ENCODE measurements around the gene DCAF17.

Gene DCAF17

DNA sequence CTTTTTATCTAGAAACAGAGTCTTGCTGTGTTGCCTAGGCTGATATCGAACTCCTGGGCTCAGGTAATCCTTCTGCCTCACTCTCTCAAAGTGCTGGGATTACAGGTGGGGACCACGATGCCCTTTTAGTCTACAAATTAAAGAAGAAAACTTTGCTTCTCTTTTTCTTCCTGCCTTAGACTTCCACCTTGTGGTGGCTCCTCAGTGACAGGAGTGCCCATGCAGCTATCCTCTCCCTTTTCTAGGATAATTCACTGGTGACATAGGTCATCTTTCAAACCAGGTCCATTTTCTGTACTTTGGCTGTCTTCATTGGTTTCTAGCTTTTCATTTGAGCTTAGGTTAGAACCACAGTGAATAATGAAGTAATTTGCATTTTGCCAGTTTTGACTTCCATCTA, 13.6 kb downstream of the DCAF17 start:
- H2AFZ ChIP-seq (ENCODE audit: low read depth, low read length) = no peak overlapping the region
- H3K4me1 ChIP-seq (ENCODE audit: insufficient read depth, low read length) = no peaks in the 10 kb centered on the region
- peaks cover 53% of the 10 kb centered on the region for H3K36me3 ChIP-seq (ENCODE audit: insufficient read depth, low read length)
- H3K4me3 ChIP-seq (ENCODE audit: low read length) = no peak overlapping the region
- H3K27me3 ChIP-seq (ENCODE audit: insufficient read depth, low read length) = no peaks in the 10 kb centered on the region
- H3K9me3 ChIP-seq (ENCODE audit: low read length) = no peaks in the 10 kb centered on the region

GRCh38 chr2:171451074-171451473, 17.0 kb downstream of the DCAF17 start:
- peaks cover 54% of the 10 kb centered on the region for H3K36me3 ChIP-seq (ENCODE audit: insufficient read depth, low read length)
- no peak overlapping the region for H3K4me3 ChIP-seq (ENCODE audit: low read length)
- no peaks in the 10 kb centered on the region for H3K27me3 ChIP-seq (ENCODE audit: insufficient read depth, low read length)
- no peak overlapping the region for H2AFZ ChIP-seq (ENCODE audit: low read depth, low read length)
- peaks cover 4% of the 10 kb centered on the region for H3K9me3 ChIP-seq (ENCODE audit: low read length)
- H3K4me1 ChIP-seq (ENCODE audit: insufficient read depth, low read length) = no peaks in the 10 kb centered on the region

- Histone ChIP-seq H3K27me3 (ENCODE audit: insufficient read depth, low read length) (no peaks in the 10 kb centered on the region), H3K36me3 (ENCODE audit: insufficient read depth, low read length) (peaks cover 50% of the 10 kb centered on the region), H3K4me1 (ENCODE audit: insufficient read depth, low read length) (no peaks in the 10 kb centered on the region), H2AFZ (ENCODE audit: low read depth, low read length) (no peak overlapping the region), H3K9me3 (ENCODE audit: low read length) (peaks cover 4% of the 10 kb centered on the region), H3K4me3 (ENCODE audit: low read length) (no peak overlapping the region)
Measured at GRCh38 chr2:171452773-171453172, 18.7 kb downstream of the DCAF17 start.

DNA sequence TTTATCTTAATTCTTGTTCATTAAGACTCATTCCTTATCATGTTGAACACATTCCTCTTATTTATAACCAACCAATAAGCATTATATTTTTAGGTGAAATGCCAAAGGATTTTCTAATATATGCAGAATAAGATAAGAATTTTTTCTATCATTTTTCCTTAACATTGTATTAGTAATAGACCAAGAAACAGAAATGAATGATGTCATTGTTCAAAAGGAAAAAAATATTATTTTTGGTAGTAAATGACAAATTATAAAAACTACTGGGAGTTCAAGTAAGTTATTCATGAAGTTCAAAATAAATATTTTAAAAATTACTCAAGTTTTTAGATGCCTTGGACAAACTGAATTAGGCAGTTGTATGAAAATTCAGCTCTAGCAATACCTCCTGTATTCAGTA, 25.5 kb downstream of the DCAF17 start:
- H3K36me3 ChIP-seq (ENCODE audit: insufficient read depth, low read length) = peaks cover 29% of the 10 kb centered on the region
- no peak overlapping the region for H2AFZ ChIP-seq (ENCODE audit: low read depth, low read length)
- no peaks in the 10 kb centered on the region for H3K4me1 ChIP-seq (ENCODE audit: insufficient read depth, low read length)
- no peak overlapping the region for H3K4me3 ChIP-seq (ENCODE audit: low read length)
- H3K9me3 ChIP-seq (ENCODE audit: low read length) = peaks cover 7% of the 10 kb centered on the region
- H3K27me3 ChIP-seq (ENCODE audit: insufficient read depth, low read length) = no peaks in the 10 kb centered on the region

DNA sequence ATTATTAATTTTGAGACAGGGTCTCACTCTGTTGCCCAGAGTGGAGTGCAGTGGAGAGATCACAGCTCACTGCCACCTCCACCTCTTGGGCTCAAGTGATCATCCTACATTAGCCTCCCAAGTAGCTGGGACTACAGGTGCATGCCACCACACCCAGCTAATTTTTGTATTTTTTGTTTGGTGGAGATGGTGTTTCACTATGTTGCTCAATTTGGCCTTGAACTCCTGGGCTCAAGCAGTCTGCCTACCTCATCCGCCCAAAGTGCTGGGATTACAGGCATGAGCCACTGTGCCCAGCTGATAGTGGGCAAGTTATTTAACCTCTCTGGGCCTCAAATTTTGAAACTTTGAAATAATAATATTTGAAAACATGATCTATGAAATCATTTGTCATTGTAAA, 26.5 kb downstream of the DCAF17 start:
- Histone ChIP-seq H3K4me1 (ENCODE audit: insufficient read depth, low read length) (no peaks in the 10 kb centered on the region), H3K4me3 (ENCODE audit: low read length) (no peak overlapping the region), H3K27me3 (ENCODE audit: insufficient read depth, low read length) (no peaks in the 10 kb centered on the region), H3K36me3 (ENCODE audit: insufficient read depth, low read length) (peaks cover 22% of the 10 kb centered on the region), H3K9me3 (ENCODE audit: low read length) (peaks cover 3% of the 10 kb centered on the region), H2AFZ (ENCODE audit: low read depth, low read length) (no peak overlapping the region)

DNA sequence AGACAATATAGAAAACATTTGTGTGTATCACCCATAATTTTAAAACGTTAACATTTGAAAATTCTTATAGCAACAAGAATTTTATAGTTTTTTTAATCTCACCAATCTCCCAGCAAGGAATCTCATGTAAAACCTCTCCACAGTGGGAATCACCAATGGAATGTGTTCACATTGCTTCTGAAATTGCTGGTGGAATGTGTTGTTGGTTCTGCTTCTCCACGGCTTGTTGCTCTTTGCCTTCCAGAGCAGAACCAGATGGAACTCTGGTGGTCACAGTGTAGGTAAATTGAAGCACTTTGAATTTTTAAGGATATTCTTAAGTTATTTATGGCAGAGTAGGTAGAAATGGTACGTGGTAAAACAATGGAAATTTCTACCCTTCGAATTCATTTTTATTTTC, 35.1 kb downstream of the DCAF17 start:
- Histone ChIP-seq H3K9me3 (ENCODE audit: low read length) (no peaks in the 10 kb centered on the region), H3K36me3 (ENCODE audit: insufficient read depth, low read length) (peaks cover 33% of the 10 kb centered on the region), H2AFZ (ENCODE audit: low read depth, low read length) (no peak overlapping the region), H3K4me3 (ENCODE audit: low read length) (no peak overlapping the region), H3K4me1 (ENCODE audit: insufficient read depth, low read length) (no peaks in the 10 kb centered on the region), H3K27me3 (ENCODE audit: insufficient read depth, low read length) (no peaks in the 10 kb centered on the region)

- Histone ChIP-seq H3K27me3 (ENCODE audit: insufficient read depth, low read length) (no peaks in the 10 kb centered on the region), H3K4me3 (ENCODE audit: low read length) (no peak overlapping the region), H2AFZ (ENCODE audit: low read depth, low read length) (no peak overlapping the region), H3K4me1 (ENCODE audit: insufficient read depth, low read length) (no peaks in the 10 kb centered on the region), H3K36me3 (ENCODE audit: insufficient read depth, low read length) (peaks cover 41% of the 10 kb centered on the region), H3K9me3 (ENCODE audit: low read length) (no peaks in the 10 kb centered on the region)
Measured at GRCh38 chr2:171470129-171470528, 36.1 kb downstream of the DCAF17 start.

DNA sequence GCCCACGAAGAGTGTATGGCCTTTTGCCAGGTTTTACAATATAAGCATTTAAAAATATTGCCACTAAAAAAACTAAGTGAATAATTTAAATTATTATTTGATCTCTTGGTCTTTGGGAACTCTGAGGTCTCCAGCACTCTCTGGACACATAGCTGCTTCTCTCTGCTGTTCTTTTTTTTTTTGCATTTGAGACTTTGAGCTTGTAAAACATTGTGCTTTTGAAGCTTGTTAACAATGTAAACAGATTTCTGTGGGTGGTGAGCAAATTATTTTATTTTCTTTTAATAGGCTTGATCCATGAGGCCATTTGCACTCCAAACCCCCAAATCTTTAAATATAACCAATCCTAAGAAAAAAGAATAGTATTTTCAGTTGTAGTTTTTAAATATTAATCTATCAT, 42.0 kb downstream of the DCAF17 start:
- Histone ChIP-seq H2AFZ (ENCODE audit: low read depth, low read length) (no peak overlapping the region), H3K27me3 (ENCODE audit: insufficient read depth, low read length) (no peaks in the 10 kb centered on the region), H3K4me3 (ENCODE audit: low read length) (no peak overlapping the region), H3K4me1 (ENCODE audit: insufficient read depth, low read length) (no peaks in the 10 kb centered on the region), H3K36me3 (ENCODE audit: insufficient read depth, low read length) (peaks cover 46% of the 10 kb centered on the region), H3K9me3 (ENCODE audit: low read length) (no peaks in the 10 kb centered on the region)

GRCh38 chr2:171478345-171478744, 44.3 kb downstream of the DCAF17 start:
- H3K4me1 ChIP-seq (ENCODE audit: insufficient read depth, low read length) = peaks cover 8% of the 10 kb centered on the region
- H3K36me3 ChIP-seq (ENCODE audit: insufficient read depth, low read length) = peaks cover 50% of the 10 kb centered on the region
- H2AFZ ChIP-seq (ENCODE audit: low read depth, low read length) = no peak overlapping the region
- H3K9me3 ChIP-seq (ENCODE audit: low read length) = no peaks in the 10 kb centered on the region
- no peaks in the 10 kb centered on the region for H3K27me3 ChIP-seq (ENCODE audit: insufficient read depth, low read length)
- H3K4me3 ChIP-seq (ENCODE audit: low read length) = no peak overlapping the region

- Histone ChIP-seq H3K27me3 (ENCODE audit: insufficient read depth, low read length) (no peaks in the 10 kb centered on the region), H2AFZ (ENCODE audit: low read depth, low read length) (no peak overlapping the region), H3K4me3 (ENCODE audit: low read length) (no peak overlapping the region), H3K4me1 (ENCODE audit: insufficient read depth, low read length) (peaks cover 8% of the 10 kb centered on the region), H3K9me3 (ENCODE audit: low read length) (no peaks in the 10 kb centered on the region), H3K36me3 (ENCODE audit: insufficient read depth, low read length) (peaks cover 42% of the 10 kb centered on the region)
Measured at GRCh38 chr2:171479154-171479814, 45.3 kb downstream of the DCAF17 start.

DNA sequence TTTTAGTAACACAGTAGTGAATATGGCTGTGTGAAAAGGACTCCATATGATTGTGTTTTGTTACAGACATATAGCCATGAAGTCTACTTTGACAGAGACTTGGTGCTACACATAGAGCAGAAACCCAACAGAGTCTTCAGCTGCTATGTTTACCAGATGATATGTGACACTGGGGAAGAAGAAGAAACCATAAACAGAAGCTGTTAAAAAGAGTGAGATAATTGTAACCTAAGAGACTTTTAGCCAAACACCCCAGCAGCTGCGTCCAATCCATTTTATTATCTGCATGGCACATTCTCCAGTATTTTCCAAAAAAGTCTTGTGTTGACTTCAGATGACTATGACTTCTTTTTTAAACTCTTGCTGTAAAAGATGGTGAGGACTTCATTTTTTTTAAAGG, 46.9 kb downstream of the DCAF17 start:
- Histone ChIP-seq H3K9me3 (ENCODE audit: low read length) (no peaks in the 10 kb centered on the region), H3K4me3 (ENCODE audit: low read length) (no peak overlapping the region), H3K36me3 (ENCODE audit: insufficient read depth, low read length) (peaks cover 31% of the 10 kb centered on the region), H3K27me3 (ENCODE audit: insufficient read depth, low read length) (no peaks in the 10 kb centered on the region), H3K4me1 (ENCODE audit: insufficient read depth, low read length) (peaks cover 8% of the 10 kb centered on the region), H2AFZ (ENCODE audit: low read depth, low read length) (no peak overlapping the region)

- Histone ChIP-seq H3K27me3 (ENCODE audit: insufficient read depth, low read length) (no peaks in the 10 kb centered on the region), H2AFZ (ENCODE audit: low read depth, low read length) (no peak overlapping the region), H3K4me1 (ENCODE audit: insufficient read depth, low read length) (peaks cover 8% of the 10 kb centered on the region), H3K9me3 (ENCODE audit: low read length) (no peaks in the 10 kb centered on the region), H3K36me3 (ENCODE audit: insufficient read depth, low read length) (peaks cover 23% of the 10 kb centered on the region), H3K4me3 (ENCODE audit: low read length) (no peak overlapping the region)
Measured at GRCh38 chr2:171482308-171482707, 48.3 kb downstream of the DCAF17 start.

- no peaks in the 10 kb centered on the region for H3K9me3 ChIP-seq (ENCODE audit: low read length)
- no peak overlapping the region for H2AFZ ChIP-seq (ENCODE audit: low read depth, low read length)
- H3K4me1 ChIP-seq (ENCODE audit: insufficient read depth, low read length) = peaks cover 8% of the 10 kb centered on the region
- peaks cover 20% of the 10 kb centered on the region for H3K36me3 ChIP-seq (ENCODE audit: insufficient read depth, low read length)
- H3K4me3 ChIP-seq (ENCODE audit: low read length) = no peak overlapping the region
- no peaks in the 10 kb centered on the region for H3K27me3 ChIP-seq (ENCODE audit: insufficient read depth, low read length)
Measured at GRCh38 chr2:171482877-171483276, 48.9 kb downstream of the DCAF17 start.

GRCh38 chr2:171483793-171484192, 49.8 kb downstream of the DCAF17 start:
- peaks cover 8% of the 10 kb centered on the region for H3K4me1 ChIP-seq (ENCODE audit: insufficient read depth, low read length)
- peaks cover 20% of the 10 kb centered on the region for H3K36me3 ChIP-seq (ENCODE audit: insufficient read depth, low read length)
- H3K27me3 ChIP-seq (ENCODE audit: insufficient read depth, low read length) = no peaks in the 10 kb centered on the region
- no peak overlapping the region for H3K4me3 ChIP-seq (ENCODE audit: low read length)
- no peaks in the 10 kb centered on the region for H3K9me3 ChIP-seq (ENCODE audit: low read length)
- no peak overlapping the region for H2AFZ ChIP-seq (ENCODE audit: low read depth, low read length)
